Measurements from ENCODE around the gene RASSF5.
A peak's percentile ranks its signal among the peaks of the same experiment; 100 is the strongest.

Gene RASSF5

DNA sequence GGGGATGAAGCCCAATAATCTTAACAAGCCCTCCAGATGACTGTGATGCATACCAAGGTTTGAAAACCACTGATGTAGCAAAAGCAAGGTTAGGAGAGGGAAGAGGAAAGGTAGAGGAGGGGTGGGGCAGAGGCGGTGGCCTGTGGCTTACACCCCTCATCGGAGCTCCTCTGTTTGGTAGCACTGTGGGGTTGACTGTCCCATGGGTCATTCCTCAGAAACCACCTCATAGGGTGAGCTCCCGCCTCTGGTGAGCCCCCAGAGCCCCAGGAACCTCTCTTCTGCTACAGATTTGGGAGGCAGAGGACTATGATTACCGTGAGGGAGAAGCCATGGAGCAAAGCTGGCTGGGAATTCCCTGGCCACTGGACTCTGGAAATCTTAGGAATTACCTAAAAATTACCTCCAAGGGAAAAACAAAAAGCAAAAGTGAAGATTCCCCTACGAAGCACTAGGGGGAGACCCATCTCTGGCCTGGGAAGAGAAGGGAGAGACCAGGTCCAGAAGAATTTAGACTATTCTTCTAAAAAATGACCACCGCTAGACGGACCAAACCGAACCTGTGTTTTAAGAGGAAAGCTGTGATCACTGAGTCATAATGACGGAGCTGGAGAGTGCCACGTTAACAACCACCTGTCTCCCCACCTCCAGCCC lies 1.5 kb upstream of the RASSF5 start:
- TF ChIP-seq, protein P1, sequence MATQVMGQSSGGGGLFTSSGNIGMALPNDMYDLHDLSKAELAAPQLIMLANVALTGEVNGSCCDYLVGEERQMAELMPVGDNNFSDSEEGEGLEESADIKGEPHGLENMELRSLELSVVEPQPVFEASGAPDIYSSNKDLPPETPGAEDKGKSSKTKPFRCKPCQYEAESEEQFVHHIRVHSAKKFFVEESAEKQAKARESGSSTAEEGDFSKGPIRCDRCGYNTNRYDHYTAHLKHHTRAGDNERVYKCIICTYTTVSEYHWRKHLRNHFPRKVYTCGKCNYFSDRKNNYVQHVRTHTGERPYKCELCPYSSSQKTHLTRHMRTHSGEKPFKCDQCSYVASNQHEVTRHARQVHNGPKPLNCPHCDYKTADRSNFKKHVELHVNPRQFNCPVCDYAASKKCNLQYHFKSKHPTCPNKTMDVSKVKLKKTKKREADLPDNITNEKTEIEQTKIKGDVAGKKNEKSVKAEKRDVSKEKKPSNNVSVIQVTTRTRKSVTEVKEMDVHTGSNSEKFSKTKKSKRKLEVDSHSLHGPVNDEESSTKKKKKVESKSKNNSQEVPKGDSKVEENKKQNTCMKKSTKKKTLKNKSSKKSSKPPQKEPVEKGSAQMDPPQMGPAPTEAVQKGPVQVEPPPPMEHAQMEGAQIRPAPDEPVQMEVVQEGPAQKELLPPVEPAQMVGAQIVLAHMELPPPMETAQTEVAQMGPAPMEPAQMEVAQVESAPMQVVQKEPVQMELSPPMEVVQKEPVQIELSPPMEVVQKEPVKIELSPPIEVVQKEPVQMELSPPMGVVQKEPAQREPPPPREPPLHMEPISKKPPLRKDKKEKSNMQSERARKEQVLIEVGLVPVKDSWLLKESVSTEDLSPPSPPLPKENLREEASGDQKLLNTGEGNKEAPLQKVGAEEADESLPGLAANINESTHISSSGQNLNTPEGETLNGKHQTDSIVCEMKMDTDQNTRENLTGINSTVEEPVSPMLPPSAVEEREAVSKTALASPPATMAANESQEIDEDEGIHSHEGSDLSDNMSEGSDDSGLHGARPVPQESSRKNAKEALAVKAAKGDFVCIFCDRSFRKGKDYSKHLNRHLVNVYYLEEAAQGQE (IDR thresholded peaks at IDR 0.05; ENCODE audit: insufficient read depth in 1 of 2, low read depth in 2 of 2, low read length in 2 of 2) = no peak
- TF ChIP-seq FOXP2 (optimal IDR thresholded peaks at IDR 0.05; ENCODE audit: borderline replicate concordance, extremely low read depth, extremely low read length, insufficient read depth) = no peak
- no peak for TF ChIP-seq SIN3A (IDR thresholded peaks at IDR 0.05; ENCODE audit: borderline replicate concordance, insufficient read depth, low read length)
- TF ChIP-seq POLR2AphosphoS5 (IDR thresholded peaks at IDR 0.05; ENCODE audit: low read depth, low read length) = no peak
- no peak for TF ChIP-seq TAF1 (IDR thresholded peaks at IDR 0.05; ENCODE audit: borderline replicate concordance, insufficient read depth, low read length)

- no peak for TF ChIP-seq POLR2AphosphoS5 (IDR thresholded peaks at IDR 0.05; ENCODE audit: low read depth, low read length)
- TF ChIP-seq FOXP2 (optimal IDR thresholded peaks at IDR 0.05; ENCODE audit: borderline replicate concordance, extremely low read depth, extremely low read length, insufficient read depth) = no peak
Observed at GRCh38 chr1:206506405-206507283, 687 bp upstream of the RASSF5 start.

DNA sequence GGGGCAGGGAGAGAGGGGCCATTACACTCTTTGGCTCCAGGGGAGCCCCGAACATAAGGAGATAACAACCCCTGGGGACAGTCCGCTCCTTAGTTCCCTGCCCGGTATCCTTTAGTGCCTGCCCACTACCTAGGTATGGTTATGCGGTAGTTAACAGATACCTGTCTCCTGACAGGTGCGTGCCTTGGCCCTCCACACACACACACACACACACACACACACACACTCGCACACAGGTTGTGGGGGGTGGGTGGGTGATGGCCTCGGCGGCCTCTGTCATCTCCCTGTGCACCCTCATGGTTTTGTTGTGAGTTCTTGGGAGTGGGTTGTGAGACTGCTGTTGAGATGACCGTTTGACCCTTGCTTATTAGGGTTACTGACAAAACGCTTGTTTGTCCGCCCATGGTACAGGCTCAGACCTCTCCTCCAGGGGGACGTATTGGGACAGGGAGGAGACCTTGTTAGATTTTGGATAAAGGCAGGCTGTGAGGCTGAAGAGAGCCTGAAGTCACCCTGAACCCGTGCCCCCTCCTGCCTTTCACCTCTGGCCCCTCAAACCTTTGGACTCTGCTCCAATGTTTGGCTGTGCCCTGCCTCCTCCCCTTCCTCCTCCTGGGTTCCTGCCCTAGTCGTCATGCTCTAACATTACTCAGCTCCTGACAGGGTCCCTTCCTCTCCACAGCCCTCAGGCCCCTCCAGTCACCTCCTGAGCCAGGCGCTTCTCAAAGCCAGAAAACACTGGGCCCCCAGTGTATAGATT lies 979 bp downstream of the RASSF5 start:
- no peak for TF ChIP-seq TAF1 (IDR thresholded peaks at IDR 0.05; ENCODE audit: borderline replicate concordance, insufficient read depth, low read length)
- no peak for TF ChIP-seq SIN3A (IDR thresholded peaks at IDR 0.05; ENCODE audit: borderline replicate concordance, insufficient read depth, low read length)
- TF ChIP-seq FOXP2 (optimal IDR thresholded peaks at IDR 0.05; ENCODE audit: borderline replicate concordance, extremely low read depth, extremely low read length, insufficient read depth) = no peak
- TF ChIP-seq POLR2AphosphoS5 (IDR thresholded peaks at IDR 0.05; ENCODE audit: low read depth, low read length) = no peak
- TF ChIP-seq, protein P1 (IDR thresholded peaks at IDR 0.05; ENCODE audit: insufficient read depth in 1 of 2, low read depth in 2 of 2, low read length in 2 of 2) = no peak

DNA sequence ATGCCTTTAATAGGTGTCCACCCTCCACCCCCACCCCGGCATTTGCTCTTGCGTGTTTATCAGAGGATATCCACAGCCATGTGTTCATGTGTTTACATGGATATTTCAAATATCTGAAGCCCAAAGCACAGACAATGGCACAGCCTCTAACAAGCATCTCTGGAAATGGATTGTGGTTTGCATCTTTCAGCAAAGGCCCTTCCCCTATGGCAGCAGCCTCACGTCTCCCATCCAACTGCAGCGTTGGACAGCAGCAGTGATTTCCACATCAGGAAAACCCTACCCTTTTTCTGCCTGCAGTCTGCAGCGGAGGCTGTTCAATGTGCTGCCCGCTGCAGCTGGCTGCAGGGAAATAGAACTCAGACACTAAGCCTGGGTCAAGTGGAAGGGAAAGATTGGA lies 1.6 kb downstream of the RASSF5 start:
- TF ChIP-seq TAF1 (IDR thresholded peaks at IDR 0.05; ENCODE audit: borderline replicate concordance, insufficient read depth, low read length) = no peak
- TF ChIP-seq, protein P1 (IDR thresholded peaks at IDR 0.05; ENCODE audit: insufficient read depth in 1 of 2, low read depth in 2 of 2, low read length in 2 of 2) = peak; percentile 56 to 75; a peak in 3 of 4 replicates

DNA sequence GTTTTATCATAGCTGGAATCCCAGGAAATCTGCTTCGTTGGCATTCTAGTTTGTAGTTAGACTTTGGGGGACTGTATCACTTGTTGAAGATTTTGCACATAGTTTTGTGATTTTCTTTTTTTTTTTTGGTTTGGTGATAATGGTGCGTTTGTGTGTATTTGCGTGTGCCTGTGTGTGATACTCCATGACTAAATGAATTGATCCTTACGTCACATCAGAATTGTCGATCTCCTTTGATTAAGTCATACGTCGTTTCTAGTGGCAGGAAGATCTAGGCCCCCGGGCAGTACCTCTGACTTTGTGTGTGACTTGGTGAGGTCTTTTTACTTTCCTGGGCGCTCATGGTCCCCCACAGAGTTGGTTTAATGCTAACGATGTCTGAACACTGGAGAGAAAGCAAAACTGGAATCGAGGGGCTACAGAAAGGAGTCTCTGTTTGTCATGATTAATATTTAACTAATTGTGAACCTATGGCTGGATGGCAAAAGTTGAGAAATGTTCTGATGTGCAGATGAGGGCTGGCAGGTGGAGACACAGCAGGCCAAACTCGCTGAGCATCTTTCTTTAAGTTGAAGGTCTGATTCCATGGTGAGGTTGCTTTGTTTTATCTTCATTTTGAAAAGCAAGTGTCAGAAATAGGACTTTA lies 2.4 kb downstream of the RASSF5 start:
- TF ChIP-seq FOXP2 (optimal IDR thresholded peaks at IDR 0.05; ENCODE audit: borderline replicate concordance, extremely low read depth, extremely low read length, insufficient read depth) = no peak
- no peak for TF ChIP-seq SIN3A (IDR thresholded peaks at IDR 0.05; ENCODE audit: borderline replicate concordance, insufficient read depth, low read length)
- TF ChIP-seq TAF1 (IDR thresholded peaks at IDR 0.05; ENCODE audit: borderline replicate concordance, insufficient read depth, low read length) = no peak
- TF ChIP-seq POLR2AphosphoS5 (IDR thresholded peaks at IDR 0.05; ENCODE audit: low read depth, low read length) = no peak
- TF ChIP-seq, protein P1 (IDR thresholded peaks at IDR 0.05; ENCODE audit: insufficient read depth in 1 of 2, low read depth in 2 of 2, low read length in 2 of 2) = no peak

Data from PFSK-1 (cell line).